HEK293 (cell line): ENCODE measurements around the gene LOXL4.
A peak's percentile ranks its signal among the peaks of the same experiment; 100 is the strongest.

ENCODE experiments used
- CTCF ChIA-PET: fragments of 350-600 bp; formaldehyde crosslinking; extraction: SDS; loops from one replicate; lab custom pipeline; 2021; ENCODE audit warnings: antibody characterized with exemption; lab: Yijun Ruan, JAX
- POLR2A ChIA-PET: fragments of 300-600 bp; formaldehyde crosslinking; extraction: SDS; loops from one replicate; lab custom pipeline; 2020; ENCODE audit warnings: antibody characterized with exemption, inconsistent platforms; lab: Yijun Ruan, JAX
- H3K27ac ChIP-seq: fragments of 200-500 bp; sonication (Bioruptor generic); 2 replicates; pipeline ENCODE4 v1.5.1; 2014; ENCODE audit warnings: low read depth, low read length, control low read depth, inconsistent platforms; ENCODE audit errors: extremely low read depth
- H3K36me3 ChIP-seq, 2 experiments: fragments of 200-500 bp in 1 of 2; sonication (Bioruptor generic) in 1 of 2; 1 replicate in 1 of 2; 2 replicates in 1 of 2; pipeline ENCODE4 v1.5.1; 2014 to 2017; ENCODE audit warnings: inconsistent platforms in 2 of 2, low read length in 2 of 2; ENCODE audit not compliant: control insufficient read depth in 2 of 2, insufficient read depth in 1 of 2
- H3K4me1 ChIP-seq: fragments of 200-500 bp; sonication (Bioruptor generic); 2 replicates; pipeline ENCODE4 v1.5.1; 2014; ENCODE audit warnings: mild to moderate bottlenecking, low read length, inconsistent platforms; ENCODE audit not compliant: control insufficient read depth, insufficient read depth
- H3K4me3 ChIP-seq: 2 replicates; pipeline ENCODE4 v1.5.1; 2011; ENCODE audit warnings: low read depth, mild to moderate bottlenecking, control low read depth, low read length, moderate library complexity
- H3K9me3 ChIP-seq: fragments of 200-500 bp; sonication (Bioruptor generic); 2 replicates; pipeline ENCODE4 v1.5.1; 2014; ENCODE audit warnings: low read depth, low read length, inconsistent platforms; ENCODE audit not compliant: control insufficient read depth, insufficient read depth
- BCL11B ChIP-seq: fragments of 450-650 bp; formaldehyde crosslinking; IDR thresholded peaks from 2 replicates; pipeline ENCODE4 v1.5.1; 2016; ENCODE audit warnings: low read depth, missing biosample characterization, missing genetic modification characterization
- EGR2 ChIP-seq: fragments of 450-650 bp; formaldehyde crosslinking; IDR thresholded peaks from 2 replicates; pipeline ENCODE4 v1.5.1; 2016; ENCODE audit warnings: low read depth, missing biosample characterization, missing genetic modification characterization
- GLIS2 ChIP-seq: fragments of 450-650 bp; formaldehyde crosslinking; IDR thresholded peaks from 2 replicates; pipeline ENCODE4 v1.5.1; 2016; ENCODE audit warnings: missing biosample characterization, missing genetic modification characterization
- HIC1 ChIP-seq: fragments of 450-650 bp; formaldehyde crosslinking; IDR thresholded peaks from 2 replicates; pipeline ENCODE4 v1.5.1; 2016; ENCODE audit warnings: missing biosample characterization, missing genetic modification characterization
- INSM2 ChIP-seq: fragments of 450-650 bp; formaldehyde crosslinking; IDR thresholded peaks from 2 replicates; pipeline ENCODE4 v1.5.1; 2016; ENCODE audit warnings: missing biosample characterization, missing genetic modification characterization
- KLF9 ChIP-seq: fragments of 450-650 bp; formaldehyde crosslinking; IDR thresholded peaks from 2 replicates; pipeline ENCODE4 v1.5.1; 2016; ENCODE audit warnings: missing biosample characterization, missing genetic modification characterization, low read depth
- MZF1 ChIP-seq: fragments of 450-650 bp; formaldehyde crosslinking; IDR thresholded peaks from 2 replicates; pipeline ENCODE4 v1.5.1; 2017; ENCODE audit warnings: missing biosample characterization, missing genetic modification characterization, borderline replicate concordance
- PRDM10 ChIP-seq: fragments of 450-650 bp; formaldehyde crosslinking; IDR thresholded peaks from 2 replicates; pipeline ENCODE4 v1.5.1; 2016; ENCODE audit warnings: missing biosample characterization, missing genetic modification characterization
- RBAK ChIP-seq: fragments of 450-650 bp; formaldehyde crosslinking; IDR thresholded peaks from 2 replicates; pipeline ENCODE4 v1.5.1; 2016; ENCODE audit warnings: missing biosample characterization, missing genetic modification characterization
- SCRT2 ChIP-seq: fragments of 450-650 bp; formaldehyde crosslinking; IDR thresholded peaks from 2 replicates; pipeline ENCODE4 v1.5.1; 2016; ENCODE audit warnings: missing biosample characterization, missing genetic modification characterization
- WT1 ChIP-seq: fragments of 450-650 bp; formaldehyde crosslinking; IDR thresholded peaks from 2 replicates; pipeline ENCODE4 v1.5.1; 2016; ENCODE audit warnings: missing biosample characterization, missing genetic modification characterization
- ZBTB1 ChIP-seq: fragments of 450-650 bp; formaldehyde crosslinking; IDR thresholded peaks from 2 replicates; pipeline ENCODE4 v1.5.1; 2016; ENCODE audit warnings: missing biosample characterization, missing genetic modification characterization
- ZBTB48 ChIP-seq: fragments of 450-650 bp; formaldehyde crosslinking; IDR thresholded peaks from 2 replicates; pipeline ENCODE4 v1.5.1; 2016; ENCODE audit warnings: missing biosample characterization, missing genetic modification characterization
- ZNF211 ChIP-seq: fragments of 450-650 bp; formaldehyde crosslinking; IDR thresholded peaks from 2 replicates; pipeline ENCODE4 v1.5.1; 2016; ENCODE audit warnings: low read depth, missing biosample characterization, missing genetic modification characterization
- ZNF248 ChIP-seq: fragments of 450-650 bp; formaldehyde crosslinking; IDR thresholded peaks from 2 replicates; pipeline ENCODE4 v1.5.1; 2017; ENCODE audit warnings: missing biosample characterization, missing genetic modification characterization
- ZNF366 ChIP-seq: fragments of 450-650 bp; formaldehyde crosslinking; conservative IDR thresholded peaks from 2 replicates; pipeline ENCODE4 v1.5.1; 2016; ENCODE audit warnings: missing biosample characterization, missing genetic modification characterization
- ZNF416 ChIP-seq: fragments of 450-650 bp; formaldehyde crosslinking; IDR thresholded peaks from 2 replicates; pipeline ENCODE4 v1.5.1; 2016; ENCODE audit warnings: missing biosample characterization, missing genetic modification characterization
- ZNF433 ChIP-seq: fragments of 450-650 bp; formaldehyde crosslinking; IDR thresholded peaks from 2 replicates; pipeline ENCODE4 v1.5.1; 2016; ENCODE audit warnings: missing biosample characterization, missing genetic modification characterization, low read depth
- ZNF473 ChIP-seq: fragments of 450-650 bp; formaldehyde crosslinking; IDR thresholded peaks from 2 replicates; pipeline ENCODE4 v1.5.1; 2017; ENCODE audit warnings: missing biosample characterization, missing genetic modification characterization
- ZNF48 ChIP-seq: fragments of 450-650 bp; formaldehyde crosslinking; IDR thresholded peaks from 2 replicates; pipeline ENCODE4 v1.5.1; 2016; ENCODE audit warnings: missing biosample characterization, missing genetic modification characterization
- ZNF548 ChIP-seq: fragments of 450-650 bp; formaldehyde crosslinking; IDR thresholded peaks from 2 replicates; pipeline ENCODE4 v1.5.1; 2016; ENCODE audit warnings: missing biosample characterization, missing genetic modification characterization
- ZNF560 ChIP-seq: fragments of 450-650 bp; formaldehyde crosslinking; IDR thresholded peaks from 2 replicates; pipeline ENCODE4 v1.5.1; 2017; ENCODE audit warnings: missing biosample characterization, missing genetic modification characterization, borderline replicate concordance
- ZNF596 ChIP-seq: fragments of 450-650 bp; IDR thresholded peaks from 2 replicates; pipeline ENCODE4 v1.5.0; 2018; ENCODE audit warnings: missing biosample characterization, mild to moderate bottlenecking, missing genetic modification characterization, moderate library complexity
- ZNF610 ChIP-seq: fragments of 450-650 bp; formaldehyde crosslinking; IDR thresholded peaks from 2 replicates; pipeline ENCODE4 v1.5.1; 2016; ENCODE audit warnings: missing biosample characterization, missing genetic modification characterization, borderline replicate concordance
- ZNF623 ChIP-seq: fragments of 450-650 bp; formaldehyde crosslinking; IDR thresholded peaks from 2 replicates; pipeline ENCODE4 v1.5.1; 2016; ENCODE audit warnings: missing biosample characterization, missing genetic modification characterization
- ZNF658 ChIP-seq: fragments of 450-650 bp; formaldehyde crosslinking; IDR thresholded peaks from 2 replicates; pipeline ENCODE4; 2016; ENCODE audit warnings: missing biosample characterization, missing genetic modification characterization
- ZNF664 ChIP-seq: fragments of 450-650 bp; formaldehyde crosslinking; IDR thresholded peaks from 2 replicates; pipeline ENCODE4 v1.5.1; 2016; ENCODE audit warnings: missing biosample characterization, missing genetic modification characterization
- ZNF692 ChIP-seq: fragments of 450-650 bp; formaldehyde crosslinking; IDR thresholded peaks from 2 replicates; pipeline ENCODE4 v1.5.1; 2016; ENCODE audit warnings: missing biosample characterization, missing genetic modification characterization
- ZNF792 ChIP-seq: fragments of 450-650 bp; formaldehyde crosslinking; IDR thresholded peaks from 2 replicates; pipeline ENCODE4 v1.5.1; 2016; ENCODE audit warnings: missing biosample characterization, missing genetic modification characterization

Gene LOXL4

GRCh38 chr10:98309366-98310355, 41.7 kb upstream of the LOXL4 start:
- no peak overlapping the region for H3K4me3 ChIP-seq
- H3K9me3 ChIP-seq, result no peaks in the 10 kb centered on the region
- POLR2A ChIA-PET, result interaction anchor here (0.6 to 1.0 kb wide), 2 partner anchors 139 to 175 kb away, joined by 3 read pairs; partner anchors contain the start of gene R3HCC1L
- CTCF ChIA-PET, result interaction anchor here (0.5 to 3.5 kb wide), 49 partner anchors 8 to 812 kb away, joined by 3 to 105 read pairs (median 5); partner anchors contain the start of genes LOXL4 and R3HCC1L
- no peaks in the 10 kb centered on the region for H3K36me3 ChIP-seq
- H3K4me1 ChIP-seq, result no peaks in the 10 kb centered on the region
- no peak overlapping the region for H3K27ac ChIP-seq
- no peak for TF ChIP-seq WT1 (tag by site-specific recombination)
- no peak for TF ChIP-seq ZNF658 (tag by site-specific recombination)
- 0 out of 2 replicates have a peak, but pooled peaks have one; percentile 16 for TF ChIP-seq KLF9 (tag by site-specific recombination)
- no peak for TF ChIP-seq ZNF692 (tag by site-specific recombination)
- no peak for TF ChIP-seq ZNF48 (tag by site-specific recombination)
- TF ChIP-seq ZNF610, result no peak
- TF ChIP-seq ZBTB1 (tag by site-specific recombination), result no peak
- TF ChIP-seq ZBTB48 (tag by site-specific recombination), result peak; percentile 88
- no peak for TF ChIP-seq INSM2
- peak; percentile 38; the same call in 1 of the 2 replicates for TF ChIP-seq GLIS2 (tag by site-specific recombination)
- peak; percentile 60; the same call in 1 of the 2 replicates for TF ChIP-seq EGR2
- TF ChIP-seq ZNF560 (tag by site-specific recombination), result no peak
- no peak for TF ChIP-seq RBAK (tag by site-specific recombination)
- no peak for TF ChIP-seq ZNF473 (tag by site-specific recombination)
- no peak for TF ChIP-seq ZNF211 (tag by site-specific recombination)
- no peak for TF ChIP-seq SCRT2 (tag by site-specific recombination)
- 0 out of 2 replicates have a peak, but pooled peaks have one; percentile 54 for TF ChIP-seq ZNF664 (tag by site-specific recombination)
- no peak for TF ChIP-seq ZNF792 (tag by site-specific recombination)
- no peak for TF ChIP-seq ZNF416 (tag by site-specific recombination)
- no peak for TF ChIP-seq ZNF623
- TF ChIP-seq BCL11B, result no peak
- TF ChIP-seq ZNF366 (tag by site-specific recombination), result 0 out of 2 replicates have a peak, but pooled peaks have one; percentile 36
- no peak for TF ChIP-seq HIC1 (tag by site-specific recombination)
- TF ChIP-seq ZNF433 (tag by site-specific recombination), result no peak
- no peak for TF ChIP-seq ZNF596 (tag by site-specific recombination)
- TF ChIP-seq ZNF248, result no peak
- no peak for TF ChIP-seq MZF1 (tag by site-specific recombination)
- no peak for TF ChIP-seq PRDM10 (tag by site-specific recombination)
- TF ChIP-seq ZNF548, result no peak
